ENCODE measurements around the gene CTBP1. TPM values are rescaled to one million over a fixed set of nuclear protein-coding genes. Genes with fewer than 3 reads are reported as not detected.
A peak's percentile ranks its signal among the peaks of the same experiment; 100 is the strongest.

CTBP1 gene
- total RNA-seq, 1 experiment from 2014 or later, result 187 TPM

DNA sequence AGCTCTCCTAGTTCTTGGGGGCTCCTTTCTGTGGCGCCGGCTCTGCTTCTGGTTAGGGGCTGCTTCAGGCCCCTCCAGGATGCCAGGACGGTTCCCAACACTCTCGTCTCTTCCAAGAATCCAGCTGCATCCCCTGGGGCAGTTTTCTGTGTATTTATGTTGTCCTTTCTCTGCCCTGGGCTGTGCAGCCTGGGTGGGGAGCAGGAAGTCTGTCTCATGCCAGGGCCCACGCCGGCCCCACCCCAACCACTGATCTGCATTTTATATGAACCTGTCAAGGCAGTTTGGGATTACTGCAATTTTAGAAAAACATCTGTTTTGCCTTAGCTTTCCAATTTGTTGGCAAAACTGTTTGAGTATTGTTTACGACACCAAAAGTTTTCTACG, 14.6 kb downstream of the CTBP1 start:
- no peak overlapping the region for H3K4me3 ChIP-seq (ENCODE audit: low read depth, low read length, poor library complexity, severe bottlenecking)
- BruUV-seq (replicated peaks), result no TSS peak
- no peaks in the 10 kb centered on the region for H3K4me1 ChIP-seq (ENCODE audit: insufficient read depth, low read length, poor library complexity, severe bottlenecking)
- DNase-seq (ENCODE audit: low spot score), result no peak
- no peak for TF ChIP-seq EZH2 (IDR thresholded peaks at IDR 0.05; ENCODE audit: borderline replicate concordance, low read depth, low read length, poor library complexity, severe bottlenecking)
- TF ChIP-seq, protein P1, sequence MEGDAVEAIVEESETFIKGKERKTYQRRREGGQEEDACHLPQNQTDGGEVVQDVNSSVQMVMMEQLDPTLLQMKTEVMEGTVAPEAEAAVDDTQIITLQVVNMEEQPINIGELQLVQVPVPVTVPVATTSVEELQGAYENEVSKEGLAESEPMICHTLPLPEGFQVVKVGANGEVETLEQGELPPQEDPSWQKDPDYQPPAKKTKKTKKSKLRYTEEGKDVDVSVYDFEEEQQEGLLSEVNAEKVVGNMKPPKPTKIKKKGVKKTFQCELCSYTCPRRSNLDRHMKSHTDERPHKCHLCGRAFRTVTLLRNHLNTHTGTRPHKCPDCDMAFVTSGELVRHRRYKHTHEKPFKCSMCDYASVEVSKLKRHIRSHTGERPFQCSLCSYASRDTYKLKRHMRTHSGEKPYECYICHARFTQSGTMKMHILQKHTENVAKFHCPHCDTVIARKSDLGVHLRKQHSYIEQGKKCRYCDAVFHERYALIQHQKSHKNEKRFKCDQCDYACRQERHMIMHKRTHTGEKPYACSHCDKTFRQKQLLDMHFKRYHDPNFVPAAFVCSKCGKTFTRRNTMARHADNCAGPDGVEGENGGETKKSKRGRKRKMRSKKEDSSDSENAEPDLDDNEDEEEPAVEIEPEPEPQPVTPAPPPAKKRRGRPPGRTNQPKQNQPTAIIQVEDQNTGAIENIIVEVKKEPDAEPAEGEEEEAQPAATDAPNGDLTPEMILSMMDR (conservative IDR thresholded peaks at IDR 0.05; ENCODE audit: low read depth, low read length), result no peak
- no peak overlapping the region for H3K27ac ChIP-seq (ENCODE audit: low read depth, low read length, poor library complexity, severe bottlenecking)
- POLR2A ChIA-PET (ENCODE audit: low non-redundant PET), result no interaction called here
- intact Hi-C loops (cut with micrococcal nuclease; ENCODE audit: unreplicated experiment), result no loop called here
- no peaks in the 10 kb centered on the region for H3K9me3 ChIP-seq (ENCODE audit: low read depth, low read length, poor library complexity, severe bottlenecking)
- CTCF ChIA-PET, result no interaction called here
- no peaks in the 10 kb centered on the region for H3K27me3 ChIP-seq (replicated peaks; ENCODE audit: insufficient read depth, low read depth, low read length, poor library complexity)
- H3K36me3 ChIP-seq (ENCODE audit: insufficient read depth, low read length, poor library complexity, severe bottlenecking), result peaks cover 66% of the 10 kb centered on the region

DNA sequence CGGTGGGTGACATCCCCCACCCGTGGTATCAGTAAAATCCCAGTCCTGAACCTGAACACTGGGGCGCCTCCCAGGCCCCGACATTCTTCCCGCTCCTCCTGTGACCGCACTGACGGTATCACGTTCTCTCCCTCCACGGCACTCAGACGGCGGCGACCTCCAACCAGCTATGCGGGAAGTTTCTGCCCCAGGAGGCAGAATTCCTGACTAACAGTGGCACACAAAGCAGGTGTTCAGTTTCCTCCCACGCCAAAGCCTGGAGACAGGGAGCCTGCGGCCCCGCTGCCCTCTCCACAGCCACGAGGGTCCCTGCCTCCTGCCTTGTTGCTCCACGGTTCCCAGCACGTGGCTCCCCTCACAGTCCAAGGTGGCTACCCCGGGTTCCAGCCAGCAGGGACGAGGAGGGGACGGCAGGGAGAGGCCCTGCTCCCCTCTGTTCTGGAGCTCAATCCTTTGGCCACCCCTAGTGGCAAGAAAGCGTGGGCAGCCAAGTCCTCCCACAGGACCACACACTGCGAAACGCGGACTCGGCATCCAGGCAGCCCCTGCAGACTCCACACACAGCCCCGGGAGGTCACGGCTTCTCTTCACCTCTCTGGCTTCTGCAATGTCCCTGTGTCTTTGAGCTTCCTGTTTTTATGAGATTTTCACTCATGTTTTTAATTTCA, 15.2 kb downstream of the CTBP1 start:
- Histone ChIP-seq H3K4me3 (ENCODE audit: low read depth, low read length, poor library complexity, severe bottlenecking) (no peak overlapping the region), H3K4me1 (ENCODE audit: insufficient read depth, low read length, poor library complexity, severe bottlenecking) (no peaks in the 10 kb centered on the region), H3K27ac (ENCODE audit: low read depth, low read length, poor library complexity, severe bottlenecking) (no peak overlapping the region), H3K27me3 (replicated peaks; ENCODE audit: insufficient read depth, low read depth, low read length, poor library complexity) (no peaks in the 10 kb centered on the region), H3K36me3 (ENCODE audit: insufficient read depth, low read length, poor library complexity, severe bottlenecking) (peaks cover 64% of the 10 kb centered on the region), H3K9me3 (ENCODE audit: low read depth, low read length, poor library complexity, severe bottlenecking) (no peaks in the 10 kb centered on the region)
- ChIA-PET CTCF (no interaction called here), POLR2A (ENCODE audit: low non-redundant PET) (no interaction called here)
- DNase-seq (ENCODE audit: low spot score), result no peak
- TF ChIP-seq, protein P1 (conservative IDR thresholded peaks at IDR 0.05; ENCODE audit: low read depth, low read length), result no peak
- no peak for TF ChIP-seq EZH2 (IDR thresholded peaks at IDR 0.05; ENCODE audit: borderline replicate concordance, low read depth, low read length, poor library complexity, severe bottlenecking)
- intact Hi-C loops (cut with micrococcal nuclease; ENCODE audit: unreplicated experiment), result no loop called here
- BruUV-seq (replicated peaks), result no TSS peak

DNA sequence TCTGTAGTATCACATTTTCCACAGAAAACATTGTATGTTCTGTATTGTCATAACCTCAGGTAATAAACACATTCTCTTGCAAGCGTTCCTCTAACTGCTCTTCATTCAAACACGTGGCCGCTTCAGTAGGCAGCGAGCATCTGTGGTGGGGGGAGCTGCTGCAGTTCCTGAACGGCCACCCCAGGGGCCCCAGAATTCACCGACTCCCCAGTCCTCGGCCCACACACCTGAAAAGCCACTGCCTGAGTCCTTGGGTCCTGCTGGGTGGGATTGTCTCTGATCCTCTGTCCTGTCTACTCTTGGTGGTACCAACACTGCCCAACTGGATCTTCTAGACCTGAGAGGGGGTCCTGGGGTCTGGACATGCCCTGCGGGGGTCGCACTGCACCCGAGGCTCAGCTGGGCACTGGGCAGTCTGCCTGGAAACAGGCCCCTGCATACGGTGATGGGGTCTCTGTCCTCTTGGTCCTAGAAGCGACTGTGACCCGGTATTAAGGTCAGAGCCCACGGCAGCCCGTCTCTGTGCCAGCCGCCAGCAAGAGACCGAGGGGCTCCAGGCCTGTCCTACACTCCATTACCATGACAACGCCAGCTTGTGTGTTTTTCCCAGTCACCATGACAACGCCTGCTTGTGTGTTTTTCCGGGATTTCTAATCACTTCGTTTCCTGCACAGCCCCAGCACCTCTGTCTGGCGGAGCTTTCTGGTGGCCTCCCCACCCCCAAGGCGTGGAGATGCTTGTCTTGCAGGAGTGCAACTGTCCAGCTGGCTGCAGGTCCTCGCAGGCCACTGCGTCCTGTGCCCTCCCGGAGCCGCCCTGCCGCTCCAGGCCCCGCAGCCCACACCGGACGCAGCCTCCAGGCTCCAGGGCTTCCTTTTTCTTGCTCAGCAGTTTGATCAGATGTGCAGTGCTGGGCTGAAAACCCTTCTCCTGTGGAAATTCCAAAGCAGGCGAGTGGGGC, 16.0 kb downstream of the CTBP1 start:
- ChIA-PET CTCF (no interaction called here), POLR2A (ENCODE audit: low non-redundant PET) (no interaction called here)
- Histone ChIP-seq H3K27me3 (replicated peaks; ENCODE audit: insufficient read depth, low read depth, low read length, poor library complexity) (no peaks in the 10 kb centered on the region), H3K9me3 (ENCODE audit: low read depth, low read length, poor library complexity, severe bottlenecking) (no peaks in the 10 kb centered on the region), H3K27ac (ENCODE audit: low read depth, low read length, poor library complexity, severe bottlenecking) (no peak overlapping the region), H3K36me3 (ENCODE audit: insufficient read depth, low read length, poor library complexity, severe bottlenecking) (peaks cover 62% of the 10 kb centered on the region), H3K4me1 (ENCODE audit: insufficient read depth, low read length, poor library complexity, severe bottlenecking) (no peaks in the 10 kb centered on the region), H3K4me3 (ENCODE audit: low read depth, low read length, poor library complexity, severe bottlenecking) (no peak overlapping the region)
- peak; percentile 47 for DNase-seq (ENCODE audit: low spot score)
- intact Hi-C loops (cut with micrococcal nuclease; ENCODE audit: unreplicated experiment), result no loop called here
- no TSS peak for BruUV-seq (replicated peaks)
- no peak for TF ChIP-seq EZH2 (IDR thresholded peaks at IDR 0.05; ENCODE audit: borderline replicate concordance, low read depth, low read length, poor library complexity, severe bottlenecking)
- TF ChIP-seq, protein P1 (conservative IDR thresholded peaks at IDR 0.05; ENCODE audit: low read depth, low read length), result no peak

Measured in A673 (cell line).